Measurements from ENCODE around the gene ABCG1. TPM values are rescaled to one million over a fixed set of nuclear protein-coding genes. Genes with fewer than 3 reads are reported as not detected.

Gene ABCG1
- polyA plus RNA-seq, 1 donor from 2014 or later: 14.2 TPM

DNA sequence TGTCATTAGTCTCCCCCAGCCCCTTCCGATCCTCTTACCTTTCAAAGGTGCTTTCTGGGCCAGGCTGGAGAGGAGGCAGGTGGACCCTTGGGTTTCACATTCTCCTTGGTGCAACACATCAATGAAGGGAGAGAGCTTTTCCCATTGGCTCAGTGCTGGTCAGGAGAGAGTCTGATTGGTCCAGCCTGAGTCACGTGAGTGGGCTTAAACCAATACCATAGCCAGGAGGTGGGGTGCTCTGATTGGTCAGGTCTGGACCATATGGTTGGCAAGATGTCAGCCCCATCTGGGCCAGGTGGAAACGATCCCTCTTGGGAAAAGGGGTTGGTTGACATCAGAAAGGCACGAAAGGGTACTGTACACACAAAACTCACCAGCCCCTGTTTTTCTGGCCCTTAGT lies 44.8 kb upstream of the ABCG1 start:
- H3K27me3 ChIP-seq (ENCODE audit: insufficient read depth, low read depth, low read length): no peaks in the 10 kb centered on the region
- no peaks in the 10 kb centered on the region for H3K9me2 ChIP-seq (ENCODE audit: insufficient read depth, low read length)
- H3F3A ChIP-seq (ENCODE audit: insufficient read depth, low read length, poor library complexity, severe bottlenecking): no peaks in the 10 kb centered on the region
- no peaks in the 10 kb centered on the region for H3K36me3 ChIP-seq (ENCODE audit: insufficient read depth, low read length)
- H3K4me2 ChIP-seq (ENCODE audit: low read length): no peak overlapping the region
- H3K9ac ChIP-seq (ENCODE audit: low read length): no peak overlapping the region
- no peak overlapping the region for H2AFZ ChIP-seq (ENCODE audit: low read depth, low read length)
- H3K27ac ChIP-seq (ENCODE audit: low read length): no peak overlapping the region
- H3K9me3 ChIP-seq (ENCODE audit: low read length): no peaks in the 10 kb centered on the region
- no peaks in the 10 kb centered on the region for H4K20me1 ChIP-seq (ENCODE audit: insufficient read depth)
- no peak for TF ChIP-seq EZH2 (IDR thresholded peaks at IDR 0.05; ENCODE audit: borderline replicate concordance, insufficient read depth, low read length, poor library complexity, severe bottlenecking)
- TF ChIP-seq RAD21 (conservative IDR thresholded peaks at IDR 0.05): no peak
- TF ChIP-seq POLR2AphosphoS5 (IDR thresholded peaks at IDR 0.05): no peak
- H3K4me3 ChIP-seq (ENCODE audit: low read length): no peak overlapping the region
- no peaks in the 10 kb centered on the region for H3K79me2 ChIP-seq (replicated peaks; ENCODE audit: insufficient read depth, low read length)

DNA sequence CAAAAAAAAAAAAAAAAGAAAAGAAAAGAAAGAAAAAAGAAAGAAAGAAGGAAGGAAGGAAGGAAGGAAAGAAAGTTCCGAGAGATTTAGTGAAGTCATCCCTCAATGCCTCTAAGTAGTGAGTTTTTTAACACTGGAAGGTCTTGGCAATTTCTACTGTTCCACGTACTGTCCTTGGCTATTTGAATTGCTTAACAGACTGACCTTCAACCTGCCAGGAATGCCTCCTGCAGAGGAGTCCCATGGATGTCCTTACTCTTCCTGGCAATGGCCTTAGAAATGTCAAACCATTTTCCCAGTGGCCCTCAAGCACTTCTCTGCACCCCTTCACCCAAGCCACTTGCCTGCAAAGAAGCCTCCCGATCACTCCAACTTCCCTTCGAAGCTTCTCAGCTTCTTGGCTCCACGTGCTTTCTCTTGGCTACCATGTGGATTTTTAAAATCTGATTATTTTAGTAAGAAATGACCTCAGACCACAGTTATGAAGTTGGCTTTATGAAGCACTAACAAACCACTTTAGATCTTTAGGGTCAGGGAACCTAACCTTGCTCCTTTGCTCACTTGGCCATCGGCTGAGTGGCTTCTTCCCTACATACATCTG lies 43.7 kb upstream of the ABCG1 start:
- Histone ChIP-seq H3K9me3 (ENCODE audit: low read length) (no peaks in the 10 kb centered on the region), H3K4me3 (ENCODE audit: low read length) (no peak overlapping the region), H3K9ac (ENCODE audit: low read length) (no peak overlapping the region), H4K20me1 (ENCODE audit: insufficient read depth) (no peaks in the 10 kb centered on the region), H3K9me2 (ENCODE audit: insufficient read depth, low read length) (no peaks in the 10 kb centered on the region), H2AFZ (ENCODE audit: low read depth, low read length) (no peak overlapping the region), H3K4me2 (ENCODE audit: low read length) (no peak overlapping the region), H3K79me2 (replicated peaks; ENCODE audit: insufficient read depth, low read length) (no peaks in the 10 kb centered on the region), H3K27ac (ENCODE audit: low read length) (no peak overlapping the region), H3K27me3 (ENCODE audit: insufficient read depth, low read depth, low read length) (no peaks in the 10 kb centered on the region), H3F3A (ENCODE audit: insufficient read depth, low read length, poor library complexity, severe bottlenecking) (no peaks in the 10 kb centered on the region), H3K36me3 (ENCODE audit: insufficient read depth, low read length) (no peaks in the 10 kb centered on the region)
- TF ChIP-seq EP300 (conservative IDR thresholded peaks at IDR 0.05; ENCODE audit: poor library complexity, severe bottlenecking): no peak
- TF ChIP-seq, protein P1, sequence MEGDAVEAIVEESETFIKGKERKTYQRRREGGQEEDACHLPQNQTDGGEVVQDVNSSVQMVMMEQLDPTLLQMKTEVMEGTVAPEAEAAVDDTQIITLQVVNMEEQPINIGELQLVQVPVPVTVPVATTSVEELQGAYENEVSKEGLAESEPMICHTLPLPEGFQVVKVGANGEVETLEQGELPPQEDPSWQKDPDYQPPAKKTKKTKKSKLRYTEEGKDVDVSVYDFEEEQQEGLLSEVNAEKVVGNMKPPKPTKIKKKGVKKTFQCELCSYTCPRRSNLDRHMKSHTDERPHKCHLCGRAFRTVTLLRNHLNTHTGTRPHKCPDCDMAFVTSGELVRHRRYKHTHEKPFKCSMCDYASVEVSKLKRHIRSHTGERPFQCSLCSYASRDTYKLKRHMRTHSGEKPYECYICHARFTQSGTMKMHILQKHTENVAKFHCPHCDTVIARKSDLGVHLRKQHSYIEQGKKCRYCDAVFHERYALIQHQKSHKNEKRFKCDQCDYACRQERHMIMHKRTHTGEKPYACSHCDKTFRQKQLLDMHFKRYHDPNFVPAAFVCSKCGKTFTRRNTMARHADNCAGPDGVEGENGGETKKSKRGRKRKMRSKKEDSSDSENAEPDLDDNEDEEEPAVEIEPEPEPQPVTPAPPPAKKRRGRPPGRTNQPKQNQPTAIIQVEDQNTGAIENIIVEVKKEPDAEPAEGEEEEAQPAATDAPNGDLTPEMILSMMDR (IDR thresholded peaks at IDR 0.05; ENCODE audit: poor library complexity, severe bottlenecking): no peak
- TF ChIP-seq, protein P2, sequence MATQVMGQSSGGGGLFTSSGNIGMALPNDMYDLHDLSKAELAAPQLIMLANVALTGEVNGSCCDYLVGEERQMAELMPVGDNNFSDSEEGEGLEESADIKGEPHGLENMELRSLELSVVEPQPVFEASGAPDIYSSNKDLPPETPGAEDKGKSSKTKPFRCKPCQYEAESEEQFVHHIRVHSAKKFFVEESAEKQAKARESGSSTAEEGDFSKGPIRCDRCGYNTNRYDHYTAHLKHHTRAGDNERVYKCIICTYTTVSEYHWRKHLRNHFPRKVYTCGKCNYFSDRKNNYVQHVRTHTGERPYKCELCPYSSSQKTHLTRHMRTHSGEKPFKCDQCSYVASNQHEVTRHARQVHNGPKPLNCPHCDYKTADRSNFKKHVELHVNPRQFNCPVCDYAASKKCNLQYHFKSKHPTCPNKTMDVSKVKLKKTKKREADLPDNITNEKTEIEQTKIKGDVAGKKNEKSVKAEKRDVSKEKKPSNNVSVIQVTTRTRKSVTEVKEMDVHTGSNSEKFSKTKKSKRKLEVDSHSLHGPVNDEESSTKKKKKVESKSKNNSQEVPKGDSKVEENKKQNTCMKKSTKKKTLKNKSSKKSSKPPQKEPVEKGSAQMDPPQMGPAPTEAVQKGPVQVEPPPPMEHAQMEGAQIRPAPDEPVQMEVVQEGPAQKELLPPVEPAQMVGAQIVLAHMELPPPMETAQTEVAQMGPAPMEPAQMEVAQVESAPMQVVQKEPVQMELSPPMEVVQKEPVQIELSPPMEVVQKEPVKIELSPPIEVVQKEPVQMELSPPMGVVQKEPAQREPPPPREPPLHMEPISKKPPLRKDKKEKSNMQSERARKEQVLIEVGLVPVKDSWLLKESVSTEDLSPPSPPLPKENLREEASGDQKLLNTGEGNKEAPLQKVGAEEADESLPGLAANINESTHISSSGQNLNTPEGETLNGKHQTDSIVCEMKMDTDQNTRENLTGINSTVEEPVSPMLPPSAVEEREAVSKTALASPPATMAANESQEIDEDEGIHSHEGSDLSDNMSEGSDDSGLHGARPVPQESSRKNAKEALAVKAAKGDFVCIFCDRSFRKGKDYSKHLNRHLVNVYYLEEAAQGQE (IDR thresholded peaks at IDR 0.05; ENCODE audit: borderline replicate concordance): no peak
- TF ChIP-seq SMC3 (conservative IDR thresholded peaks at IDR 0.05; ENCODE audit: poor library complexity): no peak
- TF ChIP-seq EZH2 (IDR thresholded peaks at IDR 0.05; ENCODE audit: borderline replicate concordance, insufficient read depth, low read length, poor library complexity, severe bottlenecking): no peak
- TF ChIP-seq POLR2AphosphoS5 (IDR thresholded peaks at IDR 0.05): no peak
- no peak for TF ChIP-seq TAF1 (IDR thresholded peaks at IDR 0.05; ENCODE audit: low read depth)
- no peak for TF ChIP-seq RAD21 (conservative IDR thresholded peaks at IDR 0.05)
- no peak for TF ChIP-seq MXI1 (conservative IDR thresholded peaks at IDR 0.05; ENCODE audit: poor library complexity, severe bottlenecking)
